ENCODE data around the gene ZNF444.

ZNF444 gene

DNA sequence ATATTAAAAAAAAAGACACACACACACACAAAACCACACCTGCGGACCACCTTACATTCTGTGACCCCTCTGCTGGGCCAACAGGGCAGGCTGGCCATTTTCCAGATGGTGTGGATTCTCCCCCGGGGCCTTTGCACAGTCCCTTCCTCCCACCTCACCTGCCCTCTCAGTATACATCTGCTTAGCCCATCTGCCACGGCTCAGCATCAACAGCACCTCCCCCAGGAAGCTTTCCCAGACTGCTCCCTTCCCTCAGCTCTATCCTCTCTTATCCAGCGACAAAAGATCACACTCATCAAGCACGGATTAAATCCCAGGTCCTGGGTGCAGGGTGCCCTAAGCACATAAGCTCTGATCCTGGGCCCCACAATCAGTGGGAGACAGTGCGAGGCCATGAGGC lies 24.5 kb upstream of the ZNF444 start:
- Histone ChIP-seq H3K9ac (ENCODE audit: low read depth, low read length, poor library complexity, severe bottlenecking) (no peak overlapping the region), H3F3A (ENCODE audit: low read depth) (no peaks in the 10 kb centered on the region), H3K9me2 (replicated peaks; ENCODE audit: low read depth, low read length) (no peaks in the 10 kb centered on the region), H3K36me3 (ENCODE audit: insufficient read depth, low read length) (no peaks in the 10 kb centered on the region; the same call in 1 of the 2 replicates), H3K4me2 (ENCODE audit: low read depth, low read length, poor library complexity, severe bottlenecking) (no peak overlapping the region), H3K4me1 (ENCODE audit: insufficient read depth, low read length, poor library complexity, severe bottlenecking) (peaks cover 20% of the 10 kb centered on the region), H2AFZ (ENCODE audit: low read length) (no peak overlapping the region), H3K27me3 (ENCODE audit: insufficient read depth, low read length, poor library complexity, severe bottlenecking) (no peaks in the 10 kb centered on the region), H4K20me1 (ENCODE audit: insufficient read depth, low read length, poor library complexity, severe bottlenecking) (peaks cover 58% of the 10 kb centered on the region), H3K79me2 (ENCODE audit: insufficient read depth, low read length) (peaks cover 86% of the 10 kb centered on the region), H3K9me3 (ENCODE audit: insufficient read depth, low read depth, low read length) (no peaks in the 10 kb centered on the region), H3K4me3 (ENCODE audit: low read length, poor library complexity, severe bottlenecking) (no peak overlapping the region)
- TF ChIP-seq EZH2phosphoT487 (IDR thresholded peaks at IDR 0.05; ENCODE audit: borderline replicate concordance) = no peak
- TF ChIP-seq, protein P1, sequence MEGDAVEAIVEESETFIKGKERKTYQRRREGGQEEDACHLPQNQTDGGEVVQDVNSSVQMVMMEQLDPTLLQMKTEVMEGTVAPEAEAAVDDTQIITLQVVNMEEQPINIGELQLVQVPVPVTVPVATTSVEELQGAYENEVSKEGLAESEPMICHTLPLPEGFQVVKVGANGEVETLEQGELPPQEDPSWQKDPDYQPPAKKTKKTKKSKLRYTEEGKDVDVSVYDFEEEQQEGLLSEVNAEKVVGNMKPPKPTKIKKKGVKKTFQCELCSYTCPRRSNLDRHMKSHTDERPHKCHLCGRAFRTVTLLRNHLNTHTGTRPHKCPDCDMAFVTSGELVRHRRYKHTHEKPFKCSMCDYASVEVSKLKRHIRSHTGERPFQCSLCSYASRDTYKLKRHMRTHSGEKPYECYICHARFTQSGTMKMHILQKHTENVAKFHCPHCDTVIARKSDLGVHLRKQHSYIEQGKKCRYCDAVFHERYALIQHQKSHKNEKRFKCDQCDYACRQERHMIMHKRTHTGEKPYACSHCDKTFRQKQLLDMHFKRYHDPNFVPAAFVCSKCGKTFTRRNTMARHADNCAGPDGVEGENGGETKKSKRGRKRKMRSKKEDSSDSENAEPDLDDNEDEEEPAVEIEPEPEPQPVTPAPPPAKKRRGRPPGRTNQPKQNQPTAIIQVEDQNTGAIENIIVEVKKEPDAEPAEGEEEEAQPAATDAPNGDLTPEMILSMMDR (conservative IDR thresholded peaks at IDR 0.05; ENCODE audit: low read length) = no peak

DNA sequence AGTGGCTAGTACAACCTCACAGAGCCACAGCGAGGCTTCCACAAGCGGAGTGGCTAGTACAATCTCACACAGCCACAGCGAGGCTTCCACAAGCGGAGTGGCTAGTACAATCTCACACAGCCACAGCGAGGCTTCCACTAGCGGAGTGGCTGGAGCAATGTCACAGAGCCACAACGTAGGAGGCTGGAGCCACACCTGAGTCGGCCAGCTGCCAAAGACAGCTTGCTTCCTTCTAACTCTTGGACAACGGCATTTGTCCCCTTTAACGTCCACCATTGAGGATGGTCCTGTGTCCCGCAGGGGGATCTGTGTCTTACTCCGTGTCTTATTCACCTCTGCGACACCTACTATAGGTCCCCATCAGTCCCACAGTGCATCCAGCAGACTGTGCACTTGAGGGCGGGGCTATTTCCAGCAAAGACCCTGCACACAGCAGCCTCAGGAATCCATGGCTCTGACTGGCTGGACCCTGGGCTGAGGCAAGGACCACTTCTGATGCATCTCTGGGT lies 23.7 kb upstream of the ZNF444 start:
- peak overlapping the region; percentile 96 for H3K4me2 ChIP-seq (ENCODE audit: low read depth, low read length, poor library complexity, severe bottlenecking)
- no peak overlapping the region for H3K4me3 ChIP-seq (ENCODE audit: low read length, poor library complexity, severe bottlenecking)
- no peaks in the 10 kb centered on the region for H3K9me3 ChIP-seq (ENCODE audit: insufficient read depth, low read depth, low read length)
- no peaks in the 10 kb centered on the region for H3K27me3 ChIP-seq (ENCODE audit: insufficient read depth, low read length, poor library complexity, severe bottlenecking)
- no peaks in the 10 kb centered on the region for H3K9me2 ChIP-seq (replicated peaks; ENCODE audit: low read depth, low read length)
- peaks cover 25% of the 10 kb centered on the region for H3K4me1 ChIP-seq (ENCODE audit: insufficient read depth, low read length, poor library complexity, severe bottlenecking)
- H2AFZ ChIP-seq (ENCODE audit: low read length) = no peak overlapping the region
- H3K36me3 ChIP-seq (ENCODE audit: insufficient read depth, low read length) = no peaks in the 10 kb centered on the region
- no peak overlapping the region for H3K9ac ChIP-seq (ENCODE audit: low read depth, low read length, poor library complexity, severe bottlenecking)
- H3K79me2 ChIP-seq (ENCODE audit: insufficient read depth, low read length) = peaks cover 77% of the 10 kb centered on the region
- no peak for TF ChIP-seq EZH2phosphoT487 (IDR thresholded peaks at IDR 0.05; ENCODE audit: borderline replicate concordance)
- TF ChIP-seq, protein P1 (conservative IDR thresholded peaks at IDR 0.05; ENCODE audit: low read length) = no peak
- H4K20me1 ChIP-seq (ENCODE audit: insufficient read depth, low read length, poor library complexity, severe bottlenecking) = peaks cover 51% of the 10 kb centered on the region
- H3F3A ChIP-seq (ENCODE audit: low read depth) = no peaks in the 10 kb centered on the region

DNA sequence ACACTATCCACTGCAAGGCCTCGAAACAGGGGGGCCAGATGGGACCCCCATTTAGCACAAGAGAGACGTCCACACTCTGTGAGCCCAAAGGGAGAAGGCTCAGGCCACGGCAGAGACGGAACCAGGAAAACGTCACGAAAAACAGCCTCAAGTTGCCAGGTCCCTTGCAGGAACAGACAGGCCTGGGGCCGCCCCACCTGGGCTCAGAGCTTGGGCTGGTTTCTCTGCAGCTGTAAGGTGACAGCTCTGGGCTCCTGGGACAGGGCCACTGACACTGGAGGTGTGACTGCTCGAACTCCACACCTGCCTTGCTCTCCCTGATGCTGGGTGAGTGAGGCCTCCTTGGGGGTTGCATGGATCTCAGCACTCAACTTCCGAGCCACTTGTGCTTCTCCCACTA lies 23.2 kb upstream of the ZNF444 start:
- peaks cover 74% of the 10 kb centered on the region for H3K79me2 ChIP-seq (ENCODE audit: insufficient read depth, low read length)
- H3K4me2 ChIP-seq (ENCODE audit: low read depth, low read length, poor library complexity, severe bottlenecking) = peak overlapping the region; percentile 96
- peaks cover 25% of the 10 kb centered on the region for H3K4me1 ChIP-seq (ENCODE audit: insufficient read depth, low read length, poor library complexity, severe bottlenecking)

More for the DNA sequence above, 23.2 kb upstream of the ZNF444 start:
- H3K27me3 ChIP-seq (ENCODE audit: insufficient read depth, low read length, poor library complexity, severe bottlenecking) = no peaks in the 10 kb centered on the region
- no peaks in the 10 kb centered on the region for H3K9me3 ChIP-seq (ENCODE audit: insufficient read depth, low read depth, low read length)
- TF ChIP-seq EZH2phosphoT487 (IDR thresholded peaks at IDR 0.05; ENCODE audit: borderline replicate concordance) = no peak
- TF ChIP-seq, protein P1 (conservative IDR thresholded peaks at IDR 0.05; ENCODE audit: low read length) = no peak
- peak overlapping the region; percentile 97 for H3K9ac ChIP-seq (ENCODE audit: low read depth, low read length, poor library complexity, severe bottlenecking)
- H3K9me2 ChIP-seq (replicated peaks; ENCODE audit: low read depth, low read length) = no peaks in the 10 kb centered on the region
- H3K4me3 ChIP-seq (ENCODE audit: low read length, poor library complexity, severe bottlenecking) = no peak overlapping the region
- peaks cover 50% of the 10 kb centered on the region for H4K20me1 ChIP-seq (ENCODE audit: insufficient read depth, low read length, poor library complexity, severe bottlenecking)
- no peaks in the 10 kb centered on the region for H3F3A ChIP-seq (ENCODE audit: low read depth)
- H3K36me3 ChIP-seq (ENCODE audit: insufficient read depth, low read length) = no peaks in the 10 kb centered on the region
- no peak overlapping the region for H2AFZ ChIP-seq (ENCODE audit: low read length)
